Right kidney (tissue), 1 donor: ENCODE measurements around the gene PLEKHA6.
A peak's percentile ranks its signal among the peaks of the same experiment; 100 is the strongest.

ENCODE experiments used
- DNase-seq: peaks from one replicate; pipeline ENCODE4 v3.0.0-alpha.2; 2016

The PLEKHA6 gene

DNA sequence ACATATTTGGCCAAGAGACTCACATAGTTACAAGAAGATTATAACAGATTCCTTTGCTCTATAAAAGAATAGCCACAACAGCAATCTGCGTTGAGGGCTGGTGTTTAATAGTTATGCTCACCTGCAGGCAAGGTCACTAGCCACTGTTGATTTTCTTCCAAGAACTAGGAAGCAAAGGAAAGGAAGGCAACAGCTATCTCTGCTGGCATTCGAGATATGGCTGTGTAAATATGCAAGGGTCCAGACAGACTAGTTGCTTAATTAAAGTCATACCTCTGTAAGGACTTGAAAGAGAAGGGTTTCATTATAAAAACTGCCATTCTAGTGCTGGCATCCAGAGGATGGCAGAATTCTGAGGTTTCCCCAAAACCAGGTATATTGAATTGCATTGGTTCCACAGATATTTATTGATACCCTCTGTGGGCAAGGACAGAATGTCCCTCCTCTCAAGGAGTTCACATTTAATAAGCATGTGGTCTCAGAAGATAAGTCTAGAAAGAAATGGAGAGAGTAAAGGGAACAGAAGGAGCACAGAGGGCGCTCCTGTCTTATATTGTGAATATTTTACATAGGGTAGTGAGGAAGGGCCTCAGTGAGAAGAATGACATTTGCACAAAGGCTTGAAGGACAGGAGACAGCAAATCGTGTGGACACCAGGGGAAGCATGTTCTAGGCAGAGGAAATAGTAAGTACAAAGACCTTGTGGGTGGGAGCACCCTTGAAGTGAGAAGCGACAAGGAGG is 23.6 kb upstream of the PLEKHA6 start:
- DNase-seq, result no peak

- DNase-seq, result no peak
Measured at GRCh38 chr1:204382714-204383083, 23.0 kb upstream of the PLEKHA6 start.

GRCh38 chr1:204380293-204380831 is 20.6 kb upstream of the PLEKHA6 start:
- no peak for DNase-seq

DNA sequence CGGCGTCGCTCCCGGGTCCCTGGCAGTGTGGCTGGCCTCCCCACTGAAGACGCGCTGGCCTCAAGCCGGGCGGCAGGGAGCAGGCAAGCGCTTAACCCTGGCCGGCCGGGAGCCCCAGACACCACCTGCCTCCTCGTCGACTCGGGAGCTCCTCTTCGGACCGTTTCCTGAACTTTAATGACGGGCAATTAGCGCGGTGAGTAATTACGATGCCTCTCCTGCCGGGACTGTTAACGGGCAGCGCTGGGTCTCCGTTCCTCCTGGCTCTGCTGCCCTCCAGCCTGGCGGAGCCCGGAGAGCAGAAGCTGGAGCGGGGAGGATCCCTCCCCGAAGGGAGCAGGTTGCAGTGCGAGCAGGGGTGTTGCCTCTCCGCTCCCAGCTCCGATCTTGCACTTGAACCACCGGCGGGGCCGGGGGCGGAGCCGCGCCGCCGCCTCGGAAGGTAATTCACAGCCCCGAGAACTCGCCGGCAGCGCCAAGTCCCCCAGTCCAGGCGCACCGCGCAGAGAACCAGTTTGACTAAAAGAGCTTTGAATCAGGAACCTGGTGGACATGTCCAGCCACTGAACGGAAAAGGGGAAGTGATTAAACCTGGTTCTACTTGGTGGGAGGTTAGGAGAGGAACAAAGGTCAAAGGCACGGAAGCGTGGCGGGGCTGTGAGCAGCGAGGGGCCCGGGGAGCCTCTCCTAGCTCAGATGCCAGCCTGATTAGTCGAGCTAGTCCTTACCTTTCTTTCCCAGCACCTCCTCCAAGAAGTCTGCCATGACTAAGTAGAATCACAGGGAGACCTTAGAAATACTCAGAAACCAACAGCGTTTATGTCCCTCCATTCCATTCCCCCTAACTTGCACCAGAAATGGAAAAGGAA is 18.3 kb upstream of the PLEKHA6 start:
- peak; percentile 82 for DNase-seq

DNA sequence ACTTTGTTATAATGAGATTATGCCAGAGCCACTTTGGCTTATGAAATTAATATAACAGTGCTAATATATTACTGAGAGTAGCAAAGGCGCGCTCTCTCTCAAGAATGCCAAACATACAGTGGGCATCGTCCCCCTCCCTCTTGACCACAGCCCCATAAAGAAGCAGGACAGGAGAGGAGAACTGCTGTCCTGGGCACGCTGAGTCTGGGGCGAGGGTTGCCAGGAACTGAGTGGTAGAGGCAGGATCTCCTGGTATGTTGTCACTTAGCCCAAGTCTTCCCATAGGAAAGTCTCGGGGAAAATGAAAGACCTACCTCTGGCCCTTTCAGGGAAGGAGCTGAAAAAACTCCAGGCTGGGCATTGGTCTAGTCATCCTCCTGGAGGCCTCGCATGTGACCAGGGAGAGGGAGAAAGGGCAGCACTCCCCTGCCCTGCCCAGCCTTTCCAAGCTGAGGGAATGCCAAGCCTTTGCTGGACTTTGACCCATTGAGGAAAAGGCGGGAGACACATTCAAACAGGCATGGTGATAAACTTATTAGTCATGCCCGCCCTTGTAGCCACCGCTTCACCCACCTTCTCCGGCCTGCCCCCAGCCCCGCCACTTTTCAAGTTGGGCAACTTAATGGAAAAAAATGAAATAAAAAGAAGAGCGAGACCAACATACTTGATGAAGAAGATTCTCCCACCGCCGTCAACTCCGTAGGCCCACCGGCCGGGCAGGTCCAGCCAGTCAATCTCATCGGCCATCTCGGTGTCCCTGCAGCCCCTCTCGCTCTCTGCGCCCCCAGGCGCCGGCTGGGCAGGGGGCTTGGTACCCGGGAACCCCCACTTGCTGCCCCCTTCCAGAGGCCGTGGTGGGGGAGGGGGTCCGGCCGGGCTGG is 17.4 kb upstream of the PLEKHA6 start:
- no peak for DNase-seq

- DNase-seq, result no peak
Measured at GRCh38 chr1:204376465-204376864, 16.7 kb upstream of the PLEKHA6 start.

GRCh38 chr1:204373911-204374310 is 14.2 kb upstream of the PLEKHA6 start:
- no peak for DNase-seq

DNA sequence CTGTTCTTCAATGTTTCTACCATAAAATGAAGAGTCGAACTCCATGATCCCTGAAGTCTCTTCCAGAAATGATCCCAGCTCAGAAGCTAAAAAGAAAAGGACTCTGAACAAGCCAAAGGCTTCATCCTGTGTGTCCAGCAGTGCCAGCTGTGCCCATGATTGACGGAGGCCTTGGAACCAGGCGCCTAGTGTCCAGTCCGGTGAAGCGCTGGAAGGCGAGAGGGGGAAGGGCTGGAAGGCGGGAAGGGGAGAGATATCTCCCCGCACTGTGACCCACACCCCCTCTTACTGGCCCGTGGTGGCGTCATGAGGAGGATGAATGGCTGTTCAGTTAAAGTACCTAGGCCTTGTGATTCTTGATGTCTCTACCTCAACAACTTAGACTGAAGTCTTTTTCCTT is 10.4 kb upstream of the PLEKHA6 start:
- no peak for DNase-seq

- DNase-seq, result no peak
Measured at GRCh38 chr1:204368996-204369726, 9.4 kb upstream of the PLEKHA6 start.

DNA sequence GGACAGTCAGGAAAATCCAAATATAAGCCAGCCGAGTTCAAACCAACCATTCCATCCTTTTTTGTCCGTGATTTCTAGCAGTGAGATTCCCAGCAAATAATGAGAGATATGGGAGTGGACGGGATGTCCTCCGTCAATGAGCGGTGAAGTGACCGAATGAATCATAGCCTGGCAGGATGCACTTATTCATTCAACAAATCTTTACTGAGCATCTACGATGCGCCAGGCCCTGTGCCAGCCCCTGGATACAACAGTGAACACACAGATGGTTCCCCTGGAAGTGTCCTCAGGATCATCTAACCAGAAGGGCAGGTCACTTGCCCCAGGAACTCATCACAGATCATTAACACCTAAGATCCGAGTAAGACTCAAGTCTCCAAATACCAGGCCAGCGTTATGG is 8.2 kb upstream of the PLEKHA6 start:
- no peak for DNase-seq

- no peak for DNase-seq
Measured at GRCh38 chr1:204367193-204367858, 7.6 kb upstream of the PLEKHA6 start.

- DNase-seq, result no peak
Measured at GRCh38 chr1:204366759-204367158, 7.0 kb upstream of the PLEKHA6 start.

- peak; percentile 93 for DNase-seq
Measured at GRCh38 chr1:204363335-204364114, 3.8 kb upstream of the PLEKHA6 start.

- no peak for DNase-seq
Measured at GRCh38 chr1:204362984-204363334, 3.2 kb upstream of the PLEKHA6 start.

DNA sequence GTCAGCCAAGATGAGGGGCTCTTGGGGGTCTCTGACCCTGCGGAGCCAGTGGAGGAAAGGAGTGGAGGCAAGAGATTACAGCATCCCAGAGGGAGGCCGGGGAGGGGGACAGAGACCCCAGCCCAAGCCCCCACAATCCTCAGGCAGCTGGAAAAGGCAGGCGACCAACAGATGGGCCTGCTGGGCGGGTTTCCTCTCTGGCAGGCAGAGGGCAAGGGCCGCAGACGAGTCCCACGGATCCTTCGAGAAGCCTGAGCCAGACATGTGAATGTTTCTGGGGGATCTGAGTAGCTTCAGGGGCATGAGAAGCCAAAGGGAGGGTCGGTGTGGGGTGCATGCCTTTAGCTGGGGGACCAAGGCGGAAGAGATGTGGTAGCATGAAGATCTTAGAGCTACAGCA is 2.1 kb upstream of the PLEKHA6 start:
- no peak for DNase-seq

DNA sequence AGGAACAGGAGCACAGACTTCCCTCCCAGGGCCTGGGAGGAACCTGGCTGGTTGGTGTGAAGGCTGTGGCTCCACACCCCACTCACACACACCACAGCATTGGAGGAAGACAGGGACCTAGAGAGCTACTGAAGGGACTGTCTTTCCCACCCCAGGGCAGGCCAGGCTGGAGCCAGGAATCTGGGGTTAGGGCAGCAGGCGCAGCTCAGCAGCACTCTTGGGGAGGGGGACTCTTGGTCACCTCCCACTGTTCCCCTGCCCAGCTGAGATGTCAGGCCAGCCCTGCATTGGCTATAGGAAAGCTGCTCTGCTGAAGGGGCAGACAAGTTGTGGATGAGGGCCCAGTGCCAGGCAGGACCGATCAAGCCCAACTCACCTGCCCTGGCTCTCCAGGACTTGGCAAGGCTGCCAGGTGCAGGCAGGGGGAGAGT is 1.6 kb upstream of the PLEKHA6 start:
- DNase-seq, result no peak

DNA sequence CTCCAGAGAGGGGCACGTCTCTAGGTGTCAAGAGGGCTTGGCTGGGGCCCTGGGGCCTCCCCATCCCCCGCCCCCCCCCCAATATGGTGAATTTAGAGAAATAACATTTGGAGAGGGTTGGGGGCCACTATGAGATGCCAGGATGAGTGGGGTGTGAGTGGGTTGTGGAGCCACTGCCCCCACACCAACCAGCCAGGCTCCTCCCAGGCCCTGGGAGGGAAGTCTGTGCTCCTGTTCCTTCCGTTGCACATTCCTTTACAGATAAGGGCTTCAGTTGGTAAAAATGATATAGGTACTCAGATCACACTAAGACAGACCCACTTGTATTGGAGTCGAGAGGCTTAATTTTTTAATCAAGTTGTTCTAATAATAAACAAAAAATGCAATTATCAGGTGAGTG is 585 bp upstream of the PLEKHA6 start:
- DNase-seq, result no peak

GRCh38 chr1:204359131-204359473 is 627 bp downstream of the PLEKHA6 start:
- no peak for DNase-seq

GRCh38 chr1:204358605-204359004 is 1.1 kb downstream of the PLEKHA6 start:
- DNase-seq, result no peak
